Measurements from ENCODE around the gene KAZALD1. TPM values are rescaled to one million over a fixed set of nuclear protein-coding genes. Genes with fewer than 3 reads are reported as not detected.

Gene KAZALD1
- total and polyA plus RNA-seq, 2 donors from 2014 or later: 9.7 to 9.8 TPM

GRCh38 chr10:101092881-101093354 is 31.1 kb downstream of the KAZALD1 start:
- no peaks in the 10 kb centered on the region for H3K36me3 ChIP-seq (ENCODE audit: control insufficient read depth in 2 of 3, insufficient read depth in 3 of 3, low read length in 3 of 3)
- no peaks in the 10 kb centered on the region for H3K9me3 ChIP-seq (ENCODE audit: control insufficient read depth in 2 of 3, insufficient read depth in 1 of 3, low read length in 3 of 3)
- intact Hi-C loops (cut with DNase I): no loop called here
- H3K27ac ChIP-seq (ENCODE audit: low read depth in 2 of 2, low read length in 2 of 2): no peak overlapping the region
- TF ChIP-seq CTCF (IDR thresholded peaks at IDR 0.05; ENCODE audit: borderline replicate concordance, extremely low read depth, insufficient read depth): no peak
- H3K9ac ChIP-seq (ENCODE audit: low read length in 3 of 3): no peak overlapping the region
- peaks cover 4% of the 10 kb centered on the region for H3K27me3 ChIP-seq (ENCODE audit: control insufficient read depth, insufficient read depth, low read length)
- no peak for FAIRE-seq
- H3K4me1 ChIP-seq (ENCODE audit: control insufficient read depth in 2 of 3, insufficient read depth in 2 of 3, low read depth in 1 of 3, low read length in 3 of 3): no peaks in the 10 kb centered on the region
- no peak overlapping the region for H3K4me3 ChIP-seq (ENCODE audit: low read length in 3 of 3)
- peak in 3 of 5 donors; percentile 39 to 54 (median 48) for DNase-seq

- Histone ChIP-seq H3K4me1 (ENCODE audit: control insufficient read depth in 2 of 3, insufficient read depth in 2 of 3, low read depth in 1 of 3, low read length in 3 of 3) (no peaks in the 10 kb centered on the region), H3K36me3 (ENCODE audit: control insufficient read depth in 2 of 3, insufficient read depth in 3 of 3, low read length in 3 of 3) (no peaks in the 10 kb centered on the region), H3K9ac (ENCODE audit: low read length in 3 of 3) (no peak overlapping the region), H3K27ac (ENCODE audit: low read depth in 2 of 2, low read length in 2 of 2) (no peak overlapping the region), H3K4me3 (ENCODE audit: low read length in 3 of 3) (no peak overlapping the region), H3K9me3 (ENCODE audit: control insufficient read depth in 2 of 3, insufficient read depth in 1 of 3, low read length in 3 of 3) (no peaks in the 10 kb centered on the region), H3K27me3 (ENCODE audit: control insufficient read depth, insufficient read depth, low read length) (peaks cover 5% of the 10 kb centered on the region)
- intact Hi-C loops (cut with DNase I): no loop called here
- TF ChIP-seq CTCF (IDR thresholded peaks at IDR 0.05; ENCODE audit: borderline replicate concordance, extremely low read depth, insufficient read depth): no peak
- FAIRE-seq (no peak), DNase-seq (peak in 4 of 5 donors; percentile 60 to 78 (median 68))
Observed at GRCh38 chr10:101094121-101094879, 32.5 kb downstream of the KAZALD1 start.

GRCh38 chr10:101095004-101095403 is 33.2 kb downstream of the KAZALD1 start:
- peak in 1 of 5 donors; percentile 26 for DNase-seq
- no peak for FAIRE-seq
- Histone ChIP-seq H3K36me3 (ENCODE audit: control insufficient read depth in 2 of 3, insufficient read depth in 3 of 3, low read length in 3 of 3) (no peaks in the 10 kb centered on the region), H3K27me3 (ENCODE audit: control insufficient read depth, insufficient read depth, low read length) (peaks cover 5% of the 10 kb centered on the region), H3K9ac (ENCODE audit: low read length in 3 of 3) (no peak overlapping the region), H3K4me1 (ENCODE audit: control insufficient read depth in 2 of 3, insufficient read depth in 2 of 3, low read depth in 1 of 3, low read length in 3 of 3) (no peaks in the 10 kb centered on the region), H3K9me3 (ENCODE audit: control insufficient read depth in 2 of 3, insufficient read depth in 1 of 3, low read length in 3 of 3) (no peaks in the 10 kb centered on the region), H3K27ac (ENCODE audit: low read depth in 2 of 2, low read length in 2 of 2) (no peak overlapping the region), H3K4me3 (ENCODE audit: low read length in 3 of 3) (no peak overlapping the region)
- intact Hi-C loops (cut with DNase I): loop anchor here (5.0 kb wide), 1 partner anchor 47 kb away; no protein-coding TSS in a partner anchor
- no peak for TF ChIP-seq CTCF (IDR thresholded peaks at IDR 0.05; ENCODE audit: borderline replicate concordance, extremely low read depth, insufficient read depth)

Measured in kidney (tissue), 14 donors.